Naive thymus-derived CD4-positive, alpha-beta T cell (primary cell): ENCODE results near the gene WWOX. TPM values are rescaled to one million over a fixed set of nuclear protein-coding genes. Genes with fewer than 3 reads are reported as not detected.

Experiments
- ATAC-seq: fragments of 150-1000 bp; cut with Tn5 transposase; 2 replicates; pipeline ENCODE4 v1.10.0; 2021; ENCODE audit warnings: mild to moderate bottlenecking, moderate library complexity
- CTCF ChIA-PET: fragments of 350-600 bp; sonication (Branson Sonifier 250); formaldehyde crosslinking; loops from one replicate; lab custom pipeline; 2021; ENCODE audit warnings: antibody characterized with exemption; lab: Charles Lee
- POLR2A ChIA-PET: fragments of 350-600 bp; sonication (Branson Sonifier 250); formaldehyde crosslinking; loops from one replicate; lab custom pipeline; 2021; ENCODE audit warnings: antibody characterized with exemption, inconsistent platforms; lab: Charles Lee
- DNase-seq, 9 donors: peaks; one replicate each; pipeline versions ENCODE4 v3.0.0 to v3.0.0-alpha.2; 2020 to 2022; ENCODE audit warnings: mixed read lengths in 1 of 9
- H3K27ac ChIP-seq: one replicate; pipeline ENCODE4 v1.7.0; 2013; ENCODE audit warnings: mild to moderate bottlenecking, low read depth, low read length, moderate library complexity
- H3K27me3 ChIP-seq, 2 donors: one replicate each; pipeline ENCODE4 v1.7.0; 2013; ENCODE audit warnings: low read length in 2 of 2, mild to moderate bottlenecking in 2 of 2, moderate library complexity in 2 of 2; ENCODE audit not compliant: control insufficient read depth in 2 of 2, insufficient read depth in 2 of 2
- H3K36me3 ChIP-seq, 3 experiments: 1 replicate in 2 of 3; 2 replicates in 1 of 3; pipeline ENCODE4 v1.7.0; 2013; ENCODE audit warnings: low read length in 3 of 3, mild to moderate bottlenecking in 3 of 3, moderate library complexity in 1 of 3; ENCODE audit not compliant: insufficient read depth in 3 of 3, control insufficient read depth in 2 of 3
- H3K4me1 ChIP-seq, 2 donors: one replicate each; pipeline ENCODE4 v1.7.0; 2013; ENCODE audit warnings: low read length in 2 of 2, mild to moderate bottlenecking in 2 of 2, moderate library complexity in 1 of 2; ENCODE audit not compliant: control insufficient read depth in 2 of 2, insufficient read depth in 2 of 2
- H3K4me3 ChIP-seq: 2 replicates; pipeline ENCODE4 v1.7.0; 2013; ENCODE audit warnings: mild to moderate bottlenecking, low read length
- H3K9me3 ChIP-seq, 3 experiments: 1 replicate in 2 of 3; 2 replicates in 1 of 3; pipeline ENCODE4 v1.7.0; 2013; ENCODE audit warnings: low read length in 3 of 3; ENCODE audit not compliant: control insufficient read depth in 2 of 3
- H3K27ac Mint-ChIP-seq, 9 donors: one replicate each; pipeline ENCODE4 v1.8.0; 2020 to 2022; ENCODE audit warnings: mixed read lengths in 9 of 9, mild to moderate bottlenecking in 8 of 9, moderate library complexity in 5 of 9, inconsistent platforms in 2 of 9
- H3K27me3 Mint-ChIP-seq, 5 donors: one replicate each; pipeline ENCODE4 v1.8.0; 2021 to 2022; ENCODE audit warnings: mixed read lengths in 5 of 5, mild to moderate bottlenecking in 1 of 5
- H3K36me3 Mint-ChIP-seq, 5 donors: one replicate each; pipeline ENCODE4 v1.8.0; 2020 to 2022; ENCODE audit warnings: mixed read lengths in 5 of 5, mild to moderate bottlenecking in 3 of 5, inconsistent platforms in 1 of 5
- H3K4me1 Mint-ChIP-seq, 7 donors: one replicate each; pipeline ENCODE4 v1.8.0; 2020 to 2022; ENCODE audit warnings: mixed read lengths in 7 of 7, mild to moderate bottlenecking in 3 of 7, inconsistent platforms in 1 of 7
- H3K4me3 Mint-ChIP-seq, 10 donors: one replicate each; pipeline ENCODE4 v1.8.0; 2020 to 2022; ENCODE audit warnings: mild to moderate bottlenecking in 10 of 10, mixed read lengths in 10 of 10, moderate library complexity in 6 of 10, inconsistent platforms in 2 of 10
- H3K9me3 Mint-ChIP-seq, 11 donors: one replicate each; pipeline ENCODE4 v1.8.0; 2020 to 2022; ENCODE audit warnings: mixed read lengths in 11 of 11, mild to moderate bottlenecking in 4 of 11, inconsistent platforms in 1 of 11, moderate library complexity in 1 of 11
- intact Hi-C, 2 donors: fragments of 100-400 bp; cut with micrococcal nuclease; formaldehyde crosslinking; loops; one replicate each; pipeline ENCODE4 v1.15.1; 2023
- polyA plus RNA-seq, 2 donors: library from polyadenylated mRNA; unstranded; fragments of 300-500 nt; fragmentation: Illumina TruSeq; gene quantifications; one replicate each; pipeline ENCODE4 v1.2.3, GENCODE V29; 2021
- total RNA-seq, 6 experiments: library from RNA in 5 of 6; stranded (reverse) in 5 of 6; gene quantifications; 1 replicate in 5 of 6; 2 replicates in 1 of 6; pipeline ENCODE4 v1.2.3 and lab custom pipeline; 2021 to 2026

WWOX gene
- total and polyA plus RNA-seq, 7 experiments from 2014 or later: 13.8 to 31.1 (median 20.8) TPM

DNA sequence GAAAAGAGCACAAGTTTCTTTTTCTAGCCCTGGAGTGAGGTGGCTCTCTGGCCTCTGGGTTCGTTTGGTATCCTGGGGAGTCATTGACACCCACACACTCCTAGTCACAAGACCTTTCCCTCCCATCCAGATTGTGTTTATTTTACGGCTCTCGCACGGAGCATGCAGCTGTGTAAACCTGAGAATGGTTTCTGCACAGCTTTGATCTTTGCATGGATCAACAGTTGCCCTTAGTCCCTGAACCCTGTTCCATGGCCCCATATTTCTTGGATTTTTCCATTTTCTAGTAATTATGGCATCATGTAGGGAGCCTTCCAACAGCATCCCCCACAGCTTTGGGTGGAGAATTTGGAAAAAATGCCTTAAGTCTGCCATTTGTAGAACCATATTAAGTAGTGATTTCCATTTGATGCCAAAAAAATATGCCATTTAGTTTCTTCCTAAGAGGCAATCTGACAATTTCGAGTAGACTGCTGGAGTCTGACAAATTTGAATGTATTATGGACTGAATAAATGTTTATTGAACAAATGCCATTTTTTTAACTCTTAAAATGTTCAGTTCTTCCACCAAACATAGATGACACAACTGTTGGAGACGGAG is 197.7 kb downstream of the WWOX start:
- Mint-ChIP-seq H3K36me3 (peaks cover 0 to 22% (median 18%) of the 10 kb centered on the region in 5 donors), H3K27ac (no peak overlapping the region), H3K4me3 (no peak overlapping the region), H3K9me3 (peaks cover 0 to 13% (median 4%) of the 10 kb centered on the region in 11 donors), H3K27me3 (no peaks in the 10 kb centered on the region), H3K4me1 (peaks cover 0 to 4% (median 0%) of the 10 kb centered on the region in 7 donors)
- Histone ChIP-seq H3K27ac (no peak overlapping the region), H3K27me3 (no peaks in the 10 kb centered on the region), H3K9me3 (no peaks in the 10 kb centered on the region), H3K4me3 (no peak overlapping the region), H3K36me3 (no peaks in the 10 kb centered on the region), H3K4me1 (no peaks in the 10 kb centered on the region)
- CTCF ChIA-PET: no interaction called here
- POLR2A ChIA-PET: no interaction called here
- intact Hi-C loops: no loop called here
- no peak for ATAC-seq
- DNase-seq: no peak

DNA sequence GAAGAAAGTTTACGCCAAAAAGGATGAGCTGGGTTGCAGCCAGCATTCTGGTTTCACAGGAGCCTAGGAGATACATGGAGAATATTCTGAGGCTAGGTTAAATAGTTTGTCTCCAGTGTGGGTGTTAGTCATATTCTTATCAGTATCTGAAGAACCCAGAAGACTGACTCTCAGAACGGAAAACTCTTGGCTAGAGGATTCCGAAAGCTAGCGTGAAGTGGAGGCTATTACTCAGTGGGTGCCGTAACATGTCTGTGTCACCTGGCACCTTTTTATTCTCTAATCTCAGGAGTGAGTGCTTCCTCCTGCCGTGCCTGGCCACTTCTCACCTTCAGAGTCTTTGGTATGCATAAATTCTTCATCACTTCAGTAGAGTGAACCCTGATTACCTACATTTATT is 199.5 kb downstream of the WWOX start:
- Histone ChIP-seq H3K27me3 (no peaks in the 10 kb centered on the region), H3K36me3 (no peaks in the 10 kb centered on the region), H3K9me3 (no peaks in the 10 kb centered on the region), H3K4me3 (no peak overlapping the region), H3K27ac (no peak overlapping the region), H3K4me1 (no peaks in the 10 kb centered on the region)
- DNase-seq: no peak
- Mint-ChIP-seq H3K27me3 (no peaks in the 10 kb centered on the region), H3K4me1 (peaks cover 0 to 3% (median 0%) of the 10 kb centered on the region in 7 donors), H3K27ac (no peak overlapping the region), H3K36me3 (peaks cover 0 to 21% (median 16%) of the 10 kb centered on the region in 5 donors), H3K4me3 (no peak overlapping the region), H3K9me3 (peaks cover 0 to 12% (median 4%) of the 10 kb centered on the region in 11 donors)
- ATAC-seq: no peak
- CTCF ChIA-PET: no interaction called here
- POLR2A ChIA-PET: no interaction called here
- intact Hi-C loops: no loop called here

DNA sequence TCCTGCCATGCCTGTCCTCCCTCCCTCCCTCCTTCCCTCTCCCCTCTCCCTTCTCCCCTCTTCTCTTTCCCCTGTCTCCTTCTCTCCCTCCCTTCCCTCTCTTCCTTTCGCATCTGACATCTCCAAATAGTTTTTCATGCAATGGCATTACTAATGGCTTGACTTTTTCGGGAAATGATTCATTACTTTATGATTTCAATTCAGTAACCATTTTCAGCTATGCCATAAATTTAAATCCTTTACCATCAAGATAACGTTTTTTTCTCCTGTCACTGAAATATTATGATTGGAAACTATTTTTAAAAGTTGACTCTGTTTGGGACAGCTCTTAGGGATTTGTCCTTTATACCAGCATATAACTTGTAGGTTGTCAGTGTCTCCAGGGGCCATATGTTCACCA is 201.0 kb downstream of the WWOX start:
- no peaks in the 10 kb centered on the region for H3K9me3 ChIP-seq
- peaks cover 0 to 23% (median 14%) of the 10 kb centered on the region in 5 donors for H3K36me3 Mint-ChIP-seq
- H3K4me3 Mint-ChIP-seq: no peak overlapping the region
- ATAC-seq (no peak), DNase-seq (no peak)
- H3K27me3 ChIP-seq: no peaks in the 10 kb centered on the region
- POLR2A ChIA-PET: no interaction called here
- intact Hi-C loops: no loop called here
- H3K27ac Mint-ChIP-seq: no peak overlapping the region
- no peaks in the 10 kb centered on the region for H3K4me1 Mint-ChIP-seq
- CTCF ChIA-PET: no interaction called here
- H3K4me1 ChIP-seq: no peaks in the 10 kb centered on the region
- H3K27ac ChIP-seq: no peak overlapping the region
- H3K4me3 ChIP-seq: no peak overlapping the region
- H3K36me3 ChIP-seq: no peaks in the 10 kb centered on the region
- peaks cover 0 to 5% (median 0%) of the 10 kb centered on the region in 11 donors for H3K9me3 Mint-ChIP-seq
- H3K27me3 Mint-ChIP-seq: no peaks in the 10 kb centered on the region

DNA sequence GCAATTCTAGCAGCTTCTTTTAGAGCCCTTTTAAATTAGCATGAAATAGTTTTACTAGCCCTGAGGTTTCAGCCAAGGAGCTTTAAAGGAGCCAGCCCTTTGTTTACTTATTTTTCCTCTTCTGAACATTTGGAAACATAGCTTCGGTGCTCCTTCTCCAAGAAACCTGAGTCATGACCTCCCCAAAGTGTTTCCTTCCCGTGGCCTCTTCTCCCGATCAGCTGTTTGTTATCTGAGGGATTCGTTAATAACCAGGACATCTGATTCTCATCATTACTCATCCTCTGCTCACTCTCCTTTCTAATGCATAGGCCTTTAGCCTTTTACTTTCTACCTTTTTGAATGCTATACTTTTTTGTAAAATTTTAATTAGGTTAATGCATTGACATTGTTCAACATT is 204.5 kb downstream of the WWOX start:
- Mint-ChIP-seq H3K9me3 (peaks cover 0 to 3% (median 0%) of the 10 kb centered on the region in 11 donors), H3K27ac (no peak overlapping the region), H3K4me1 (no peaks in the 10 kb centered on the region), H3K36me3 (peaks cover 0 to 19% (median 16%) of the 10 kb centered on the region in 5 donors), H3K4me3 (no peak overlapping the region), H3K27me3 (peaks cover 0 to 2% (median 0%) of the 10 kb centered on the region in 5 donors)
- DNase-seq (no peak), ATAC-seq (no peak)
- CTCF ChIA-PET: no interaction called here
- Histone ChIP-seq H3K27me3 (no peaks in the 10 kb centered on the region), H3K27ac (no peak overlapping the region), H3K4me1 (no peaks in the 10 kb centered on the region), H3K36me3 (no peaks in the 10 kb centered on the region), H3K9me3 (no peaks in the 10 kb centered on the region), H3K4me3 (no peak overlapping the region)
- POLR2A ChIA-PET: no interaction called here
- intact Hi-C loops: no loop called here

DNA sequence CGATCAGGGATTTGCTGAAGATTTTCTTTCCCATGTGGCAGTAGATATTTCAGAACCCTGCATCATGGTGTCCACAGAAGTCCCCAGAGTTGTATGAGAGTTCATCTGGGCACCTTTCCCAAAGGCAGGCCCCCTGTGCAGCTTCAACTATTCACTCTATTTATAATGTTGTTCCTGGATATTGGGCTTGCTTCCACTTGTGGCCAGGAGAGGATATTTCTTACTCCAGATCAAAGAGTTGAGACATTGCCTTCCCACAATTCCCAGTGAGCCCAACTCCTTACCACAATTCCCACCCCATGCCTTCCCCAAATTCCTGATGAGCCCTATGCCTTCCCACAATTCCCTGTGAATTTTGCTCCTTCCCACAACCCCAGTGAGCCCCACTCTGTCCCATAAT is 206.9 kb downstream of the WWOX start:
- H3K9me3 ChIP-seq: no peaks in the 10 kb centered on the region
- H3K27ac ChIP-seq: no peak overlapping the region
- ATAC-seq (no peak), DNase-seq (no peak)
- Mint-ChIP-seq H3K27me3 (peaks cover 0 to 2% (median 0%) of the 10 kb centered on the region in 5 donors), H3K9me3 (no peaks in the 10 kb centered on the region), H3K27ac (peak overlapping the region in 1 of 9 donors; percentile 70), H3K4me1 (peaks cover 0 to 14% (median 5%) of the 10 kb centered on the region in 7 donors), H3K36me3 (peaks cover 0 to 16% (median 13%) of the 10 kb centered on the region in 5 donors), H3K4me3 (no peak overlapping the region)
- no peaks in the 10 kb centered on the region for H3K36me3 ChIP-seq
- ChIA-PET POLR2A (no interaction called here), CTCF (no interaction called here)
- H3K4me1 ChIP-seq: no peaks in the 10 kb centered on the region
- intact Hi-C loops: no loop called here
- no peaks in the 10 kb centered on the region for H3K27me3 ChIP-seq
- H3K4me3 ChIP-seq: no peak overlapping the region

DNA sequence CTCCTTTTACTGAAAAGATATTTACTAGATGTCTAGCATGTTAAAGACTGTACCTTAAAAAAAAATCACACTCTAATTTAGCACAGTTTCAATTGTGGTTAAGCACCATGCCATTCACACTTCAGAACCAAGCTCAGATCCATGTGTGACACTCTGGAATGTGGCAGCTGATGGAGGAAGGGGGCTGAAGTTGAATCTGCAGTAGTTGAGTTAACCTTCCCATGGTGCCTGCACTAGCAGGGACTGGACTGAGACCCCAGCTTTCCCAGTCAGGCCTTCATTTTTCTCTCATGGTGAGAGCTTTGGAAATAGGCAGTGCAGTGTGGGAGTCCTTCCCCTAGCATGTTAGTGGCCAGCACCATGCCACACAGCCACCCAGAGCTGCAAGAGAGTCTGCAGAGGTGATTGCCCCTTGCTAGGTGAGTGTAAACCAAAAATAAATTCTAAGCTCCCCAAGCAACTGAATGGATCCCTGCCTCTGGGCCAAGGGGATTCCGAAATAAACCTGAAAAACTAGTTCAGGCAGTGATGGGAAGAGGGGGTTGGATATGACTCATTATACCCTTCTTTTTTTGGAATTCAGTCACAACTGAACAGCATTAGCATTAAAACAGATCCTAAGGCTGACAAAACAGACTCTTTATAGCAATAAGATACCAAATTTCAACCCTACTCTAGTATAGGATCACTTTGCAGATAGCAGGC is 208.5 kb downstream of the WWOX start:
- H3K27ac ChIP-seq: no peak overlapping the region
- no peak overlapping the region for H3K4me3 ChIP-seq
- DNase-seq (no peak), ATAC-seq (no peak)
- H3K36me3 Mint-ChIP-seq: peaks cover 0 to 19% (median 13%) of the 10 kb centered on the region in 5 donors
- intact Hi-C loops: no loop called here
- H3K9me3 Mint-ChIP-seq: no peaks in the 10 kb centered on the region
- ChIA-PET CTCF (no interaction called here), POLR2A (no interaction called here)
- no peaks in the 10 kb centered on the region for H3K27me3 ChIP-seq
- H3K4me3 Mint-ChIP-seq: no peak overlapping the region
- no peaks in the 10 kb centered on the region for H3K4me1 ChIP-seq
- no peaks in the 10 kb centered on the region for H3K36me3 ChIP-seq
- H3K27me3 Mint-ChIP-seq: peaks cover 0 to 2% (median 0%) of the 10 kb centered on the region in 5 donors
- no peak overlapping the region for H3K27ac Mint-ChIP-seq
- H3K4me1 Mint-ChIP-seq: peaks cover 0 to 15% (median 5%) of the 10 kb centered on the region in 7 donors
- H3K9me3 ChIP-seq: no peaks in the 10 kb centered on the region
